Uterine smooth muscle cell (primary cell): ENCODE measurements around the gene BPGM. TPM values are rescaled to one million over a fixed set of nuclear protein-coding genes. Genes with fewer than 3 reads are reported as not detected.

ENCODE experiments used
- total RNA-seq: library from RNA; depleted of rRNA; stranded (reverse); fragments of >200 nt; gene quantifications from 2 replicates; pipeline ENCODE4 v1.2.3, GENCODE V29; 2014

The BPGM gene
- 29.0 and 41.3 TPM in 2 replicates for total RNA-seq

DNA sequence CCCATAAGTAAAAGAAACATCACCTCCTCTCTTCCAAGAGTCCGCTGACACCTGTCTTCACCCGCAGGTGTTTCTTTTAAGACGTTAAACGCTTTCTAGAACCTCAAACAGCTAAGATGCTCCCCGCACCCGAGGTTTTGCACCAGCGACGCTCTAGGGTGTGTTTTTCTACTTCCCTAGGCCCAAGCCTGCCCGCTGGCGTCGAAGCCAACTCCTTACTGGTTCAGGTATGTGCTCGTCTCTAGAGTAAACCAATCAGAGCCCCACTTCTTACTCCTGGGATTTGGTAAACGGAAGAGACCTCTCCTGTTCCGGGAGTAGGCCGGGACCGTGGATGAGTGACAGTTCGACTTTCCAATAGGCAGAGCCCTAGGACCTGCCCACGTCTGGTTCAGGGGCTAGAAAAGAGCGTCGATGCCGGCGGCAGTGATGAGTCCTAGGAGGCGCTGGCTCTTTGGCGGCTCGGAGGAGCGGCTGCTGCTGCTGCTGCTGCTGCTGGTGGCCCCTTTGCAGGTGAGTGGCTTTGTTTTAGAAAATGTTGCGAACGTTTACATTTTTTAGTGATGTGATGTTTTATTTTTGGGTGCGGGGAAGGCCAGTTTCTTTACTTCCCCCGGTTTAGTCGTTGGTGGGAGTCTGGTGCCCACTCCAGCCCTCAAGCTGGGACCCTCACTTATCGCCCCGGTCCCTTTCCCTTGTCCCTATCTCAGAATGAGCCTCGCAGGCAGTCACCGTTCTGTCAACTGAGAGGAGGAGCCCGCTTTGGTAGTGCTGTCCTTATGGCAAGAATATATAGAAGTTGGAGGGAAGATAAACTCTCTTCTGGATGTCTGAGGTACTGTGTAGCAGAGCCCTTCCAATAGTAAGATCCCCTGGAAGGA lies at the start of gene BPGM:
Gene BPGM (plus strand): TSS at position 429 of the 881 bp plus-strand sequence. CDS start 14,655 bp downstream, outside the sequence.

Other genes with a start within 250 kb of the BPGM start
- 44.9 and 87.5 TPM in 2 replicates for gene AKR1B1, start 187.8 kb upstream of the BPGM start, total RNA-seq
- 0.50 and 0.89 TPM in 2 replicates for gene AKR1B10, start 119.3 kb upstream of the BPGM start, total RNA-seq
- gene AKR1B15, start 97.7 kb upstream of the BPGM start, total RNA-seq: not detected in 2 replicates
- 290 and 609 TPM in 2 replicates for gene CALD1, start 132.8 kb downstream of the BPGM start, total RNA-seq